IgD-negative memory B cell (primary cell): ENCODE measurements around the gene CACNB4. TPM values are rescaled to one million over a fixed set of nuclear protein-coding genes. Genes with fewer than 3 reads are reported as not detected.

Source experiments
- H3K27ac Mint-ChIP-seq, 3 donors: one replicate each; pipeline ENCODE4 v1.8.0; 2020 to 2022; ENCODE audit warnings: mild to moderate bottlenecking in 3 of 3, mixed read lengths in 3 of 3, moderate library complexity in 1 of 3
- H3K27me3 Mint-ChIP-seq: one replicate; pipeline ENCODE4 v1.8.0; 2021; ENCODE audit warnings: mixed read lengths
- H3K36me3 Mint-ChIP-seq: one replicate; pipeline ENCODE4 v1.8.0; 2020; ENCODE audit warnings: mild to moderate bottlenecking, mixed read lengths
- H3K4me1 Mint-ChIP-seq, 3 donors: one replicate each; pipeline ENCODE4 v1.8.0; 2020 to 2022; ENCODE audit warnings: mixed read lengths in 3 of 3, mild to moderate bottlenecking in 1 of 3
- H3K4me3 Mint-ChIP-seq, 4 donors: one replicate each; pipeline ENCODE4 v1.8.0; 2020 to 2022; ENCODE audit warnings: mild to moderate bottlenecking in 4 of 4, mixed read lengths in 4 of 4, moderate library complexity in 3 of 4
- H3K9me3 Mint-ChIP-seq, 3 donors: one replicate each; pipeline ENCODE4 v1.8.0; 2020 to 2021; ENCODE audit warnings: mixed read lengths in 3 of 3, mild to moderate bottlenecking in 1 of 3
- polyA plus RNA-seq: library from polyadenylated mRNA; unstranded; fragments of 300-500 nt; fragmentation: Illumina TruSeq; gene quantifications from one replicate; pipeline ENCODE4 v1.2.3, GENCODE V29; 2021

Gene CACNB4
- polyA plus RNA-seq, 1 donor from 2014 or later, result 0.43 TPM

- no peak overlapping the region for H3K27ac Mint-ChIP-seq
- H3K9me3 Mint-ChIP-seq, result no peaks in the 10 kb centered on the region
- no peaks in the 10 kb centered on the region for H3K27me3 Mint-ChIP-seq
- H3K4me1 Mint-ChIP-seq, result peaks cover 3 to 12% (median 12%) of the 10 kb centered on the region in 3 donors
- H3K36me3 Mint-ChIP-seq, result no peaks in the 10 kb centered on the region
- no peak overlapping the region for H3K4me3 Mint-ChIP-seq
Observed at GRCh38 chr2:152050915-152051314, 47.9 kb downstream of the CACNB4 start.

- no peaks in the 10 kb centered on the region for H3K9me3 Mint-ChIP-seq
- H3K27ac Mint-ChIP-seq, result peak overlapping the region in 1 of 3 donors; percentile 86
- H3K36me3 Mint-ChIP-seq, result no peaks in the 10 kb centered on the region
- no peak overlapping the region for H3K4me3 Mint-ChIP-seq
- no peaks in the 10 kb centered on the region for H3K27me3 Mint-ChIP-seq
- H3K4me1 Mint-ChIP-seq, result peaks cover 3 to 12% (median 12%) of the 10 kb centered on the region in 3 donors
Observed at GRCh38 chr2:152050341-152050740, 48.5 kb downstream of the CACNB4 start.

- no peaks in the 10 kb centered on the region for H3K9me3 Mint-ChIP-seq
- no peak overlapping the region for H3K27ac Mint-ChIP-seq
- no peaks in the 10 kb centered on the region for H3K27me3 Mint-ChIP-seq
- H3K4me1 Mint-ChIP-seq, result peaks cover 3 to 12% (median 12%) of the 10 kb centered on the region in 3 donors
- H3K36me3 Mint-ChIP-seq, result no peaks in the 10 kb centered on the region
- H3K4me3 Mint-ChIP-seq, result no peak overlapping the region
Observed at GRCh38 chr2:152049541-152049940, 49.3 kb downstream of the CACNB4 start.

- H3K27me3 Mint-ChIP-seq, result no peaks in the 10 kb centered on the region
Observed at GRCh38 chr2:152047824-152048471, 50.9 kb downstream of the CACNB4 start.

GRCh38 chr2:152046940-152047339, 51.9 kb downstream of the CACNB4 start:
- Mint-ChIP-seq H3K4me3 (no peak overlapping the region), H3K27me3 (no peaks in the 10 kb centered on the region), H3K36me3 (no peaks in the 10 kb centered on the region), H3K27ac (no peak overlapping the region), H3K4me1 (peaks cover 3 to 12% (median 12%) of the 10 kb centered on the region in 3 donors), H3K9me3 (no peaks in the 10 kb centered on the region)

More at GRCh38 chr2:152047824-152048471, 50.9 kb downstream of the CACNB4 start:
- Mint-ChIP-seq H3K4me3 (no peak overlapping the region), H3K4me1 (peaks cover 3 to 12% (median 12%) of the 10 kb centered on the region in 3 donors), H3K27ac (no peak overlapping the region), H3K9me3 (no peaks in the 10 kb centered on the region), H3K36me3 (no peaks in the 10 kb centered on the region)

- no peak overlapping the region for H3K4me3 Mint-ChIP-seq
- no peak overlapping the region for H3K27ac Mint-ChIP-seq
- no peaks in the 10 kb centered on the region for H3K27me3 Mint-ChIP-seq
Observed at GRCh38 chr2:152042636-152043615, 55.9 kb downstream of the CACNB4 start.

GRCh38 chr2:152038441-152038958, 60.3 kb downstream of the CACNB4 start:
- H3K36me3 Mint-ChIP-seq, result no peaks in the 10 kb centered on the region
- no peaks in the 10 kb centered on the region for H3K27me3 Mint-ChIP-seq
- H3K4me3 Mint-ChIP-seq, result no peak overlapping the region

More at GRCh38 chr2:152042636-152043615, 55.9 kb downstream of the CACNB4 start:
- Mint-ChIP-seq H3K36me3 (no peaks in the 10 kb centered on the region), H3K4me1 (peaks cover 3 to 9% (median 4%) of the 10 kb centered on the region in 3 donors), H3K9me3 (no peaks in the 10 kb centered on the region)

GRCh38 chr2:152037743-152038435, 61.0 kb downstream of the CACNB4 start:
- Mint-ChIP-seq H3K36me3 (no peaks in the 10 kb centered on the region), H3K4me3 (no peak overlapping the region), H3K4me1 (no peaks in the 10 kb centered on the region), H3K27me3 (no peaks in the 10 kb centered on the region), H3K9me3 (no peaks in the 10 kb centered on the region), H3K27ac (no peak overlapping the region)

More at GRCh38 chr2:152038441-152038958, 60.3 kb downstream of the CACNB4 start:
- Mint-ChIP-seq H3K9me3 (no peaks in the 10 kb centered on the region), H3K4me1 (no peaks in the 10 kb centered on the region), H3K27ac (no peak overlapping the region)

- H3K4me3 Mint-ChIP-seq, result no peak overlapping the region
- no peaks in the 10 kb centered on the region for H3K9me3 Mint-ChIP-seq
- no peaks in the 10 kb centered on the region for H3K4me1 Mint-ChIP-seq
- no peaks in the 10 kb centered on the region for H3K27me3 Mint-ChIP-seq
- H3K36me3 Mint-ChIP-seq, result no peaks in the 10 kb centered on the region
- no peak overlapping the region for H3K27ac Mint-ChIP-seq
Observed at GRCh38 chr2:152036611-152037469, 62.0 kb downstream of the CACNB4 start.

- Mint-ChIP-seq H3K4me1 (peaks cover 0 to 3% (median 2%) of the 10 kb centered on the region in 3 donors), H3K4me3 (no peak overlapping the region), H3K36me3 (no peaks in the 10 kb centered on the region), H3K27ac (no peak overlapping the region), H3K27me3 (peaks cover 2% of the 10 kb centered on the region), H3K9me3 (no peaks in the 10 kb centered on the region)
Observed at GRCh38 chr2:152034257-152034801, 64.5 kb downstream of the CACNB4 start.

GRCh38 chr2:152033011-152033925, 65.6 kb downstream of the CACNB4 start:
- H3K27ac Mint-ChIP-seq, result no peak overlapping the region
- no peaks in the 10 kb centered on the region for H3K9me3 Mint-ChIP-seq
- H3K27me3 Mint-ChIP-seq, result peaks cover 12% of the 10 kb centered on the region
- peaks cover 0 to 3% (median 2%) of the 10 kb centered on the region in 3 donors for H3K4me1 Mint-ChIP-seq
- H3K4me3 Mint-ChIP-seq, result no peak overlapping the region
- H3K36me3 Mint-ChIP-seq, result no peaks in the 10 kb centered on the region

- H3K27me3 Mint-ChIP-seq, result peaks cover 19% of the 10 kb centered on the region
- no peaks in the 10 kb centered on the region for H3K36me3 Mint-ChIP-seq
- H3K4me3 Mint-ChIP-seq, result no peak overlapping the region
- H3K27ac Mint-ChIP-seq, result no peak overlapping the region
- H3K9me3 Mint-ChIP-seq, result no peaks in the 10 kb centered on the region
- H3K4me1 Mint-ChIP-seq, result peaks cover 0 to 3% (median 2%) of the 10 kb centered on the region in 3 donors
Observed at GRCh38 chr2:152031747-152032306, 67.0 kb downstream of the CACNB4 start.
